EL (cell line): ENCODE measurements around the gene TRPC4.
"Not testable (repeated sequence)": the region's sequence is repeated elsewhere in the genome, so short reads cannot be mapped to it uniquely, and the experiment has no call there.

Source experiments
- DNase-seq: peaks from one replicate; pipeline ENCODE4 v3.0.0-alpha.2; 2016

TRPC4 gene

DNA sequence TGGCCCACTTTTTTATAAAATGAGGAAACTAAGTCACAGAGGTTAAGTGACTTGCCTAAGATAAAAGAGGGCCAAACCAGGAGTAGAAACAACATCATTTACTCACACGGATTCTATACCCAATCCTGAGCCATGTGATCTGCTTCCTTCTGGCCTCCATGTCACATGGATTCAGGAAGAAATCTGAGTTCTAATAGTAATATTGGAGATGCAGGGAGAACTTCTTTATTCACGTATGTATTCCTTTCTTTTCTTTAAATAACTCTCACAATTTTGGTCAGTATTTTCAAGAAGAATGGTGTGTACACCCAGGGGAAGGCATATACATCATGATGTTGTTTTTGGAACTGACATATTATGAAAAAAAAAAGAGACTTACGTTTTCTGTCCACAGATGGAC lies 272.8 kb downstream of the TRPC4 start:
- no peak for DNase-seq

DNA sequence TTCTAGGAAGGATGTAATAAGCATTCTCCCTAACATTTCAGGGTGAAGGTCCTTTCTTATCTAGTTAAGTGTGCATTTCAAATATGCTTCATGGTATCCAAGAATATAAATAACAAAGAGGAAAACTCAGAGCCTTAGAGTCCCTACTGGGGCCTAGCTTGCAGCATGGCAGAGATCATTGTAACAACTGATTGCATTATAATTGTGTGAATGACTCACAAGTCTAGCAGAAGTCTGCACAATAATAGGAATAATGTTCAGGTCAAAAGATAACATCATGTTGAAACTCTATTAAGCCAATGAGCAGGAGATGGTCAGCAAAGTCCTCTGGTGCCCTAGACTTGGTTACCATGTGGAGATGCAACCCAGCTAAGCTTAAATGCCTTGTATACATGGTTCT lies 274.4 kb downstream of the TRPC4 start:
- DNase-seq: peak; percentile 12

DNA sequence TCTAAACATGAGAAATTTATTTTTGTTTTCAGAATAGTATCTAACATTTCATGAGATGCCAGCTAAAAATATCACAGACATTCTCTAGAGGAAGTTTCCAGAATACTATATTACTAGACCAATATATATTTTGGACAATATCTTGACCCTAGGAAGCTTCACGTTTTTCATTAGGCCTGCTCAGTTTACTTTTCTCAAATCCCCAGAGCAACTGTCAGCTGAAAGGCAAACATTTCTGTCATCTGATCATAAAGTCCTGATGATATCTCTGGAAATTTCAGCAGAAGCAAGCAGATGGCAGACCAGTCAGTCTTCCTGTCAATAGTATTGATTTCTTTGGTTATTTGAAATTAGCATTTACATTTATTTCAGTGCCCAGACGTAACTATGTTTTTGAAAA lies 275.0 kb downstream of the TRPC4 start:
- DNase-seq: no peak

DNA sequence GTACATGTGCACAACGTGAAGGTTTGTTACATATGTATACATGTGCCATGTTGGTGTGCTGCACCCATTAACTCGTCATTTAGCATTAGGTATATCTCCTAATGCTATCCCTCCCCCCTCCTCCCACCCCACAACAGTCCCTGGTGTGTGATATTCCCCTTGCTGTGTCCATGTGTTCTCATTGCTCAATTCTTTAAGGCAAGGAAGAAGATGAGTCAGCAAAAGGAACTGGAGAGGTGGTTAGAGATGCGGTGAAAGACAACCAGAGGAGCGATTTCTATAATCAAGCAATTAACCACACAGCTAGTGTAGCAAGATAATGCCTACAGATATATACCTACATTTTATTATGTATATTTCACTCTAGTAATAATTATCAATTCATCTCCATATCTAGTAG lies 280.2 kb downstream of the TRPC4 start:
- not testable (repeated sequence) for DNase-seq

DNA sequence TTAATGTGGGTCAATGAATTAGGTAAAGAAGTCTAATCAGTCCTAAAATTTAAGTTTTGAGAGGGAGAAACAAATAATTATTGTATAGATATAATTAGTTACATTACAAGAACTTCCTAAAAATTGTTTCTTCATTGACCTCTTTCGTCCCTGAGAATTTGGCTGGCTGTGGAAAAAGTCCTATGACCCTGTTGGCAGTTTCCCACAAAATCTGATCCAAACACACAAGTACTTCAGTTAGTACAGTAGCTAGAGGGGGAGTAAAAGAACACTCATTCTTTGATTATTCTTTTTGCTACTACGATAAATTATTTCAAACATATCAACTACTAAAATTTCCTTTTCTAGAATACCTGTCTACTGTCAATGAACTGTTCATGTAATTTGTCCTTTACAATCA lies 282.3 kb downstream of the TRPC4 start:
- no peak for DNase-seq
